NCI-H2107 (cell line): ENCODE data around the gene VPS8.
"Not testable (repeated sequence)": the region's sequence is repeated elsewhere in the genome, so short reads cannot be mapped to it uniquely, and the experiment has no call there.

Source experiments
- DNase-seq: peaks from one replicate; lab custom pipeline; 2025; lab: John Stamatoyannopoulos, UW

Gene VPS8

GRCh38 chr3:184985586-184985985 lies 173.6 kb downstream of the VPS8 start:
- no peak for DNase-seq

GRCh38 chr3:184986366-184986889 lies 174.5 kb downstream of the VPS8 start:
- no peak for DNase-seq

- DNase-seq = no peak
Measured at GRCh38 chr3:184993394-184993793, 181.4 kb downstream of the VPS8 start.

- DNase-seq = not testable (repeated sequence)
Measured at GRCh38 chr3:185003876-185004275, 191.9 kb downstream of the VPS8 start.

- DNase-seq = no peak
Measured at GRCh38 chr3:185009650-185010049, 197.7 kb downstream of the VPS8 start.

- DNase-seq = not testable (repeated sequence)
Measured at GRCh38 chr3:185017584-185017983, 205.6 kb downstream of the VPS8 start.

- DNase-seq = not testable (repeated sequence)
Measured at GRCh38 chr3:185017996-185018395, 206.0 kb downstream of the VPS8 start.

GRCh38 chr3:185021256-185021655 lies 209.3 kb downstream of the VPS8 start:
- no peak for DNase-seq

GRCh38 chr3:185024406-185024805 lies 212.4 kb downstream of the VPS8 start:
- DNase-seq = no peak

- no peak for DNase-seq
Measured at GRCh38 chr3:185024966-185025365, 213.0 kb downstream of the VPS8 start.

- DNase-seq = no peak
Measured at GRCh38 chr3:185028121-185028520, 216.2 kb downstream of the VPS8 start.

- no peak for DNase-seq
Measured at GRCh38 chr3:185029086-185029485, 217.1 kb downstream of the VPS8 start.

GRCh38 chr3:185030399-185030798 lies 218.4 kb downstream of the VPS8 start:
- DNase-seq = no peak

- DNase-seq = no peak
Measured at GRCh38 chr3:185030951-185031350, 219.0 kb downstream of the VPS8 start.

GRCh38 chr3:185037801-185038200 lies 225.8 kb downstream of the VPS8 start:
- DNase-seq = no peak

- DNase-seq = no peak
Measured at GRCh38 chr3:185040425-185040824, 228.5 kb downstream of the VPS8 start.

GRCh38 chr3:185041540-185041939 lies 229.6 kb downstream of the VPS8 start:
- DNase-seq = no peak

GRCh38 chr3:185042312-185043050 lies 230.5 kb downstream of the VPS8 start:
- DNase-seq = no peak

GRCh38 chr3:185046164-185046515 lies 234.2 kb downstream of the VPS8 start:
- DNase-seq = no peak

GRCh38 chr3:185046603-185047002 lies 234.6 kb downstream of the VPS8 start:
- no peak for DNase-seq

GRCh38 chr3:185049710-185050109 lies 237.7 kb downstream of the VPS8 start:
- DNase-seq = no peak

GRCh38 chr3:185051801-185052200 lies 239.8 kb downstream of the VPS8 start:
- DNase-seq = no peak

- no peak for DNase-seq
Measured at GRCh38 chr3:185052631-185053030, 240.7 kb downstream of the VPS8 start.

- DNase-seq = no peak
Measured at GRCh38 chr3:185056908-185057307, 244.9 kb downstream of the VPS8 start.
